B cell (primary cell): Measurements from ENCODE around the gene ANKS1B. TPM values are rescaled to one million over a fixed set of nuclear protein-coding genes. Genes with fewer than 3 reads are reported as not detected.

ENCODE experiments used
- ATAC-seq: fragments of 200-7000 bp; cut with Tn5 transposase; one replicate; pipeline ENCODE4 v1.10.0; 2021; ENCODE audit warnings: low read depth, mild to moderate bottlenecking, moderate number of reproducible peaks, moderate library complexity
- CTCF ChIA-PET: fragments of 350-600 bp; sonication (Branson Sonifier 250); formaldehyde crosslinking; loops from one replicate; lab custom pipeline; 2021; ENCODE audit warnings: antibody characterized with exemption, inconsistent platforms; lab: Charles Lee
- POLR2A ChIA-PET: fragments of 350-600 bp; sonication (Branson Sonifier 250); formaldehyde crosslinking; loops from one replicate; lab custom pipeline; 2021; ENCODE audit warnings: antibody characterized with exemption; lab: Charles Lee
- DNase-seq: peaks from one replicate; pipeline ENCODE4 v3.0.0; 2013
- H2AFZ ChIP-seq: 2 replicates; pipeline ENCODE4 v1.6.1; 2012; ENCODE audit warnings: mild to moderate bottlenecking, low read depth, low read length; ENCODE audit not compliant: insufficient read depth, poor library complexity, severe bottlenecking
- H3K27ac ChIP-seq, 2 donors: 1 replicate in 1 of 2; 2 replicates in 1 of 2; pipeline ENCODE4 v1.5.1; 2012 to 2013; ENCODE audit warnings: low read length in 2 of 2, mild to moderate bottlenecking in 2 of 2, moderate library complexity in 1 of 2
- H3K27me3 ChIP-seq, 4 experiments: fragments of 200-600 bp in 1 of 4; sonication (generic) in 1 of 4; replicated peaks in 1 of 4; 1 replicate in 2 of 4; 2 replicates in 2 of 4; pipeline versions ENCODE4 v1.6.1 to v1.7.0; 2013 to 2016; ENCODE audit warnings: low read length in 3 of 4, mild to moderate bottlenecking in 2 of 4, mixed read lengths in 1 of 4, moderate library complexity in 1 of 4; ENCODE audit not compliant: insufficient read depth in 4 of 4, control insufficient read depth in 3 of 4; ENCODE audit errors: control extremely low read depth in 1 of 4
- H3K36me3 ChIP-seq, 2 experiments: replicated peaks in 1 of 2; 1 replicate in 1 of 2; 2 replicates in 1 of 2; pipeline versions ENCODE4 v1.6.1 to v1.7.1; 2013; ENCODE audit warnings: low read length in 1 of 2; ENCODE audit not compliant: insufficient read depth in 2 of 2, control insufficient read depth in 1 of 2; ENCODE audit errors: control extremely low read depth in 1 of 2, extremely low read depth in 1 of 2
- H3K4me1 ChIP-seq, 2 donors: fragments of 200-600 bp in 1 of 2; sonication (generic) in 1 of 2; 1 replicate in 1 of 2; 2 replicates in 1 of 2; pipeline versions ENCODE4 v1.5.1 to v1.6.1; 2013 to 2017; ENCODE audit warnings: low read length in 2 of 2; ENCODE audit not compliant: control insufficient read depth in 2 of 2, insufficient read depth in 2 of 2
- H3K4me2 ChIP-seq: replicated peaks from 2 replicates; pipeline ENCODE3; 2012; ENCODE audit warnings: mild to moderate bottlenecking, low read depth, low read length; ENCODE audit not compliant: poor library complexity, severe bottlenecking
- H3K4me3 ChIP-seq, 5 experiments: fragments of 200-600 bp in 1 of 5; sonication (generic) in 1 of 5; 1 replicate in 3 of 5; 2 replicates in 2 of 5; pipeline versions ENCODE4 v1.5.1 to v1.7.0; 2011 to 2016; ENCODE audit warnings: low read length in 4 of 5, mild to moderate bottlenecking in 4 of 5, low read depth in 2 of 5, control low read depth in 1 of 5, moderate library complexity in 1 of 5; ENCODE audit not compliant: insufficient read depth in 1 of 5; ENCODE audit errors: control extremely low read depth in 1 of 5, extremely low read depth in 1 of 5
- H3K79me2 ChIP-seq: fragments of 200-600 bp; sonication (generic); one replicate; pipeline ENCODE4 v1.6.0; 2016; ENCODE audit warnings: low read length; ENCODE audit not compliant: control insufficient read depth, insufficient read depth
- H3K9ac ChIP-seq: fragments of 200-600 bp; sonication (generic); 2 replicates; pipeline ENCODE4 v1.6.1; 2017; ENCODE audit warnings: mild to moderate bottlenecking, low read length, moderate library complexity
- H3K9me3 ChIP-seq, 3 donors: one replicate each; pipeline versions ENCODE4 v1.6.1 to v1.7.1; 2013; ENCODE audit warnings: low read length in 2 of 3; ENCODE audit not compliant: control insufficient read depth in 2 of 3, insufficient read depth in 1 of 3; ENCODE audit errors: control extremely low read depth in 1 of 3
- H4K20me1 ChIP-seq: 2 replicates; pipeline ENCODE4 v1.6.0; 2012; ENCODE audit warnings: mild to moderate bottlenecking, low read length; ENCODE audit not compliant: insufficient read depth, control insufficient read depth, poor library complexity, severe bottlenecking
- H3K27ac Mint-ChIP-seq: one replicate; pipeline ENCODE4 v1.8.0; 2021; ENCODE audit warnings: mixed read lengths
- H3K27me3 Mint-ChIP-seq: one replicate; pipeline ENCODE4 v1.8.0; 2021; ENCODE audit warnings: mixed read lengths
- H3K4me1 Mint-ChIP-seq: one replicate; pipeline ENCODE4 v1.8.0; 2021; ENCODE audit warnings: mixed read lengths
- H3K4me3 Mint-ChIP-seq: one replicate; pipeline ENCODE4 v1.8.0; 2021; ENCODE audit warnings: mixed read lengths
- H3K9me3 Mint-ChIP-seq: one replicate; pipeline ENCODE4 v1.8.0; 2022; ENCODE audit warnings: mixed read lengths; ENCODE audit not compliant: insufficient read depth
- EZH2 ChIP-seq: IDR thresholded peaks from 2 replicates; pipeline ENCODE4 v1.6.1; 2012; ENCODE audit warnings: borderline replicate concordance, low read depth, mild to moderate bottlenecking, moderate library complexity, low read length; ENCODE audit not compliant: insufficient read depth, poor library complexity, severe bottlenecking
- WGBS: methylation state at CpG from one replicate; pipeline ENCODE4 v1.1.5; 2013; ENCODE audit warnings: missing lambda C conversion rate; ENCODE audit not compliant: insufficient coverage; 5-methylcytosine and 5-hydroxymethylcytosine counted together
- intact Hi-C: fragments of 100-400 bp; cut with micrococcal nuclease; formaldehyde crosslinking; loops from one replicate; pipeline ENCODE4 v1.10.0; 2022
- polyA plus RNA-seq: library from polyadenylated mRNA; depleted of rRNA; stranded (reverse); fragments of >200 nt; gene quantifications from 2 replicates; pipeline ENCODE4 v1.2.3, GENCODE V29; 2012
- total RNA-seq, 2 donors: library from RNA; stranded (reverse); fragments of 120-200 nt in 1 of 2; gene quantifications; 1 replicate in 1 of 2; 2 replicates in 1 of 2; pipeline versions ENCODE4 v1.2.3 to v1.2.4, GENCODE V29; 2013 to 2022
- TF ChIP-seq, protein P1 (sequence below): fragments of 200-600 bp; IDR thresholded peaks from one replicate; pipeline ENCODE4 v1.8.0; 2022; ENCODE audit warnings: antibody characterized with exemption, mild to moderate bottlenecking

The ANKS1B gene
- total and polyA plus RNA-seq, 2 donors (not counting 1 experiment from before 2014, with no cell fraction given), result not detected

DNA sequence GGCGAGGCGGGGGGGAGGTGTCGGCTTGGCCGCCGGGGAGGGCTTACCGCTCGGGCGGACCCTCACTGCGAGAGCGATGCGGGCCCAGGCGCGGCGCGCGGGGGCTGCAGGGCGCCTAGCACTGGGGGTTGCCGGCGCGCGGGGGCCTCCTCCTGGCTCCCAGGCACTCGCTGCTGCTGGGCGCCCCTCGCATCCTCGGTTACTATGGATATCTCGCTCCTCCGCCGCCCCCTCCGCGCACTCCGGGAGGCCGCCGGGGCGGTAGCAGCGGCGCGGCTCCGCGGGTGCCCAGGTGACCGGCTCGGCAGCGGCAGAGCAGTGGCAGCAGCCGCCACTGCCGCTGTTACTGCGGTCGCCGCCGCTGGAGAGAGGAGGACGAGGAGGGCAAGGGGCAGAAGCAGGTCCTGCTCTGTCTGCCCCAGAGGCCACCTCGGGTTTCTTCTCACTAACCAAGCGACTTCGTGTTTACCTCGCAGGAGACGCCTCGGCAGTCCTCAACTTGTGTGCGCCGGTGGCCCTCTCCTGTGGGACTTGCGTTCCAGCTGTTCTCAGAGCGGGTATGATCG, 1089.6 kb downstream of the ANKS1B start:
- ChIA-PET CTCF (no interaction called here), POLR2A (no interaction called here)
- WGBS, result 2% methylated on average over 51 of the region's 60 CpGs
- H3K36me3 ChIP-seq, result no peaks in the 10 kb centered on the region
- no peaks in the 10 kb centered on the region for H3K79me2 ChIP-seq
- H4K20me1 ChIP-seq, result no peaks in the 10 kb centered on the region
- peaks cover 0 to 26% (median 21%) of the 10 kb centered on the region in 4 experiments for H3K27me3 ChIP-seq
- H3K4me3 Mint-ChIP-seq, result no peak overlapping the region
- H3K27ac Mint-ChIP-seq, result no peak overlapping the region
- no peak overlapping the region for H3K27ac ChIP-seq
- H2AFZ ChIP-seq, result no peak overlapping the region
- peaks cover 2% of the 10 kb centered on the region for H3K4me1 Mint-ChIP-seq
- H3K4me3 ChIP-seq, result no peak overlapping the region
- H3K4me1 ChIP-seq, result no peaks in the 10 kb centered on the region
- TF ChIP-seq, protein P1, sequence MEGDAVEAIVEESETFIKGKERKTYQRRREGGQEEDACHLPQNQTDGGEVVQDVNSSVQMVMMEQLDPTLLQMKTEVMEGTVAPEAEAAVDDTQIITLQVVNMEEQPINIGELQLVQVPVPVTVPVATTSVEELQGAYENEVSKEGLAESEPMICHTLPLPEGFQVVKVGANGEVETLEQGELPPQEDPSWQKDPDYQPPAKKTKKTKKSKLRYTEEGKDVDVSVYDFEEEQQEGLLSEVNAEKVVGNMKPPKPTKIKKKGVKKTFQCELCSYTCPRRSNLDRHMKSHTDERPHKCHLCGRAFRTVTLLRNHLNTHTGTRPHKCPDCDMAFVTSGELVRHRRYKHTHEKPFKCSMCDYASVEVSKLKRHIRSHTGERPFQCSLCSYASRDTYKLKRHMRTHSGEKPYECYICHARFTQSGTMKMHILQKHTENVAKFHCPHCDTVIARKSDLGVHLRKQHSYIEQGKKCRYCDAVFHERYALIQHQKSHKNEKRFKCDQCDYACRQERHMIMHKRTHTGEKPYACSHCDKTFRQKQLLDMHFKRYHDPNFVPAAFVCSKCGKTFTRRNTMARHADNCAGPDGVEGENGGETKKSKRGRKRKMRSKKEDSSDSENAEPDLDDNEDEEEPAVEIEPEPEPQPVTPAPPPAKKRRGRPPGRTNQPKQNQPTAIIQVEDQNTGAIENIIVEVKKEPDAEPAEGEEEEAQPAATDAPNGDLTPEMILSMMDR, result no peak
- no peak for TF ChIP-seq EZH2
- peaks cover 48% of the 10 kb centered on the region for H3K27me3 Mint-ChIP-seq
- H3K4me2 ChIP-seq, result no peak overlapping the region
- H3K9ac ChIP-seq, result no peak overlapping the region
- ATAC-seq (no peak), DNase-seq (no peak)
- no peaks in the 10 kb centered on the region for H3K9me3 Mint-ChIP-seq
- intact Hi-C loops, result no loop called here
- peaks cover 0 to 1% (median 0%) of the 10 kb centered on the region in 3 donors for H3K9me3 ChIP-seq

DNA sequence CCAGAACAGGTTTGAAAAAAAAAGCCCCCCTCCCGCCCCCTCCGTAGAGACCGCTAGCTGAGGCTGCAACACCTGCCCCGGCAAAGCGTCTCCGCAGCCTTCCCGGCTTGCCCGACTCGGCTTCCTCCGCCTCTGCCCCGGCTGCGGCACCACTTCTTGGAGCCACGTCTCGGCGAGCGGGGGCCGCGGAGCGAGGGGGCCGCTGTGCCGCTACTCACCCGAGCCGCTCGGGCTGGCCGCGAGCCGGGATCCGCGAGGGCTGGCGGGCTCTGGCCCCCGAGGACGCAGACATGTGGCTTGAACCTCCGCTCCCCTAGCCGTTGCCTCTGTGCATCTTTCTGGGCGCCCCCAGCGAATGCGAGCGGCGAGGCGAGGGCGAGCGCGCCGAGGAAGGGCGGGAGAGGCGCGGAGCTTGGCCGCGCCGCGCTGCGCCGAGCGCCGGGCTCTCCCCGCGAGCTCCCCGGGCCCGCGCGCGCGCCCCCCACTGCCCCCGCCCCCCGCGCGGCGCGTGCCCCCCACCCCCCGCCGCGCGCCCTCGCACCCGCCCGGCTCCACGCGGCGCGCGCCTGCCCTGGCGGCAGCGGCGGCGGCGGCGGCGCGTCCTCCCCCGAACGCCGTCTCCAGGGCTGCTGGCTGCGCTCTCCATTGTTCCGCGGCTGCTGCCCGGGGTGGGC, 1090.2 kb downstream of the ANKS1B start:
- no peak overlapping the region for H2AFZ ChIP-seq
- TF ChIP-seq, protein P1, result no peak
- TF ChIP-seq EZH2, result no peak
- POLR2A ChIA-PET, result no interaction called here
- no peaks in the 10 kb centered on the region for H4K20me1 ChIP-seq
- CTCF ChIA-PET, result no interaction called here
- no peak overlapping the region for H3K27ac Mint-ChIP-seq
- no peaks in the 10 kb centered on the region for H3K9me3 Mint-ChIP-seq
- H3K4me1 ChIP-seq, result no peaks in the 10 kb centered on the region
- peaks cover 53% of the 10 kb centered on the region for H3K27me3 Mint-ChIP-seq
- ATAC-seq, result no peak
- no peak overlapping the region for H3K4me2 ChIP-seq
- H3K27me3 ChIP-seq, result peaks cover 0 to 30% (median 23%) of the 10 kb centered on the region in 4 experiments
- H3K9me3 ChIP-seq, result peaks cover 0 to 1% (median 0%) of the 10 kb centered on the region in 3 donors
- no peaks in the 10 kb centered on the region for H3K36me3 ChIP-seq
- H3K4me1 Mint-ChIP-seq, result peaks cover 2% of the 10 kb centered on the region
- 6% methylated on average over 96 of the region's 96 CpGs for WGBS
- no peak overlapping the region for H3K4me3 ChIP-seq
- H3K9ac ChIP-seq, result no peak overlapping the region
- DNase-seq, result no peak
- H3K79me2 ChIP-seq, result no peaks in the 10 kb centered on the region
- intact Hi-C loops, result no loop called here
- no peak overlapping the region for H3K27ac ChIP-seq
- no peak overlapping the region for H3K4me3 Mint-ChIP-seq
